ENCODE results near the gene CUL9.

Gene CUL9

DNA sequence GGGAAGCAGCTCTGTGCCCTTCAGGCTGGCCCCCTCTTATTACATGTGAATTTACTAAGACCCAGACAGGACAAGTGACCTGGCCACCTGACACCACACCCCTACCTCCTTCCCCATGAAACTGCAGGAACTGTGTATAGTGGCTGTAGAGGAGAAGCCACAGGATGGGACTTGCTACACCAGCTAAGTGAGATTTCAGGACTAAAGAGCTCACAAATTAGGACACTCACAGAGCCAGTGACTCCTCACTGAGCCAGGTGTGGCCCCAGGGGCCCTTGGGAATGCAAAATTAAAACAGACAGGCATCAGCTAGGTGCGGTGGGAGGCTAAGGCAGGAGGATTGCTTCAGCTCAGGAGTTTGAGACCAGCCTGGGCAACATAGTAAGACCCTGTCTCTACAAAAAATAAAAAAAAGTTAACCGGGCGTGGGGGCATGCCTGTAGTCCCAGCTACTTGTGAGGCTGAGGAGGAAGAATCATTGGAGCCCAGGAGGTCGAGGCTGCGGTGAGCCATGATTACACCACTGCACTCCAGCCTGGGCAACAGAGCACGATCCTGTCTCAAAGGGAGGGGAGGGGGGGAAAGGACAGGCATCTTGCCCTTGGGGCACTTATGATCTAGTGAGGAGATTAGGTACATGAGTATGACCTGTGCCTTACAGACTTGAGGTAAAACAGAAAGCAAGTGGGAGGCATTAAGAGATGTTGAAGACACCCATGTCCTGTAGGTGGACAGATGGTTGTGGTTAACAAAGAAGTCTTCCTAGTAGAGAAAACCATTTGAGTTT, 34.1 kb upstream of the CUL9 start:
- Histone ChIP-seq H3K9ac (ENCODE audit: low read depth, low read length) (no peak overlapping the region), H3K4me3 (ENCODE audit: low read depth, low read length) (no peak overlapping the region), H3K9me3 (ENCODE audit: control insufficient read depth, insufficient read depth, low read length) (no peaks in the 10 kb centered on the region), H3K4me1 (ENCODE audit: control insufficient read depth, insufficient read depth, low read length) (peaks cover 5% of the 10 kb centered on the region), H3K27me3 (ENCODE audit: control insufficient read depth, insufficient read depth, low read length) (no peaks in the 10 kb centered on the region), H3K27ac (ENCODE audit: low read depth, low read length) (no peak overlapping the region), H3K36me3 (ENCODE audit: control insufficient read depth, insufficient read depth, low read length) (peaks cover 29% of the 10 kb centered on the region)

DNA sequence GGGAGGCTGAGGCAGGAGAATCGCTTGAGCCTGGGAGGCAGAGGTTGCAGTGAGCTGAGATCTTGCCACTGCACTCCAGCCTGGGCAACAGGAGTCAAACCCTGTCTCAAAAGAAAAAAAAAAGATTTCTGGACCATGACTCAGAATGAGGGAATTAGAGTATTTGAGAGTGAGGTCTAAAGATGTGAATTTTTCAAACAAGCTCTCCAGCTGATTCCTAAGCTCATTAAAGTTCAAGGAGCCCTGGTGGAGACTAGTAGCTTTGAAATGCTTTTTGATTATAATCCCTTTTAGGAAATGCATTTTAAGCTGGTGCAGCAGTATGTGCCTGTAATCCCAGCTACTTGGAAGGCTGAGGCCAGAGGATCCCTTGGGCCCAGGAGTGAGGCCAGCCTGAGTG, 32.7 kb upstream of the CUL9 start:
- Histone ChIP-seq H3K4me3 (ENCODE audit: low read depth, low read length) (no peak overlapping the region), H3K36me3 (ENCODE audit: control insufficient read depth, insufficient read depth, low read length) (peaks cover 29% of the 10 kb centered on the region), H3K9me3 (ENCODE audit: control insufficient read depth, insufficient read depth, low read length) (no peaks in the 10 kb centered on the region), H3K27me3 (ENCODE audit: control insufficient read depth, insufficient read depth, low read length) (no peaks in the 10 kb centered on the region), H3K4me1 (ENCODE audit: control insufficient read depth, insufficient read depth, low read length) (no peaks in the 10 kb centered on the region), H3K9ac (ENCODE audit: low read depth, low read length) (no peak overlapping the region), H3K27ac (ENCODE audit: low read depth, low read length) (no peak overlapping the region)

DNA sequence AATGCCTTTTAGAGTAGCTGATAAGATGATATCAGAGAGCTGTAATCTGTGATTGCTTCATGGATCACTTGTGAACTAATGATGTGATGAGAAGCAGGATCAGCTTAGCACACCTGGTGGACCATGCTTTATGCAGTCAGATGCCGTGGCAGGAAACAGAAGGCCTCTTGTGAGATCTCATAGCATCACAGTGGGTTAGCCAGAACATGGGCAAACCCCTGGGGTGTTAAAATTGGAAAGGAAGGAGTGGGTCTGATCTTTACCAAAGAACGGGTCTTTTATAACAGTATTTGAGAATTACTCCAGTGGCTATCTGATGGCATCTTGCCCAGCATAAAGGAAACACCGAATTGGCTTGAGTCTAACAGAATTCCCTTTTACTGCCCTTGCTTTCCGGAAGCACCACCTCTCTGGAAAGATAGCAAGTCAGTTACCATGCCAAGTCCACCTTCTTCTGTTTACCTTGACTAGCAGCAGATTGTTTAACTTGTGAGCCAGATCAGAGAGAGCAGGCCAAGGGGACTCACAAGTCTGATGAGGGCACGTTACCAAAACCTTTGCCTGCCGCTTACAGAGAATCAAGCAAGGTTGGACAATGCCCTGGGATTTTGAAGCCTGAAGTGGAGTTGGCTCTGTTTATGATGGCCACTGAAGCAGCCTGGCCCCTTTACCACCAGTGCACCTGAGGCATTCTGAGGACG, 31.8 kb upstream of the CUL9 start:
- H3K4me1 ChIP-seq (ENCODE audit: control insufficient read depth, insufficient read depth, low read length), result no peaks in the 10 kb centered on the region
- H3K9ac ChIP-seq (ENCODE audit: low read depth, low read length), result no peak overlapping the region
- H3K9me3 ChIP-seq (ENCODE audit: control insufficient read depth, insufficient read depth, low read length), result no peaks in the 10 kb centered on the region
- H3K4me3 ChIP-seq (ENCODE audit: low read depth, low read length), result no peak overlapping the region
- H3K27me3 ChIP-seq (ENCODE audit: control insufficient read depth, insufficient read depth, low read length), result no peaks in the 10 kb centered on the region
- H3K27ac ChIP-seq (ENCODE audit: low read depth, low read length), result no peak overlapping the region
- peaks cover 25% of the 10 kb centered on the region for H3K36me3 ChIP-seq (ENCODE audit: control insufficient read depth, insufficient read depth, low read length)

DNA sequence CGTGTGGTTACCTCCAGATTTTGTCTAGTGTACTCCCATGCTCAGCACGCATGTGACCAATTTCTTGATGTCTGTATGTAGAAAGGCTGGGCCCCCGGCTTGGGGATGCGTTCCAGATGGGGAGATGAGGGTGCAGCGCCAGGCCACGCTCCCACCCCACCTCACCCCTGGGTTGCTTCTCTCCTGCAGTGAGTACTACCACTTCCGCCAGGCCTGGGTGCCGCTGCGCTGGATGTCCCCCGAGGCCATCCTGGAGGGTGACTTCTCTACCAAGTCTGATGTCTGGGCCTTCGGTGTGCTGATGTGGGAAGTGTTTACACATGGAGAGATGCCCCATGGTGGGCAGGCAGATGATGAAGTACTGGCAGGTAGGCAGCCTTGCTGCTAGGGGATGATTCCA, 22.4 kb upstream of the CUL9 start:
- Histone ChIP-seq H3K27me3 (ENCODE audit: control insufficient read depth, insufficient read depth, low read length) (no peaks in the 10 kb centered on the region), H3K4me1 (ENCODE audit: control insufficient read depth, insufficient read depth, low read length) (no peaks in the 10 kb centered on the region), H3K4me3 (ENCODE audit: low read depth, low read length) (no peak overlapping the region), H3K9ac (ENCODE audit: low read depth, low read length) (no peak overlapping the region), H3K27ac (ENCODE audit: low read depth, low read length) (no peak overlapping the region), H3K9me3 (ENCODE audit: control insufficient read depth, insufficient read depth, low read length) (no peaks in the 10 kb centered on the region), H3K36me3 (ENCODE audit: control insufficient read depth, insufficient read depth, low read length) (peaks cover 20% of the 10 kb centered on the region)

DNA sequence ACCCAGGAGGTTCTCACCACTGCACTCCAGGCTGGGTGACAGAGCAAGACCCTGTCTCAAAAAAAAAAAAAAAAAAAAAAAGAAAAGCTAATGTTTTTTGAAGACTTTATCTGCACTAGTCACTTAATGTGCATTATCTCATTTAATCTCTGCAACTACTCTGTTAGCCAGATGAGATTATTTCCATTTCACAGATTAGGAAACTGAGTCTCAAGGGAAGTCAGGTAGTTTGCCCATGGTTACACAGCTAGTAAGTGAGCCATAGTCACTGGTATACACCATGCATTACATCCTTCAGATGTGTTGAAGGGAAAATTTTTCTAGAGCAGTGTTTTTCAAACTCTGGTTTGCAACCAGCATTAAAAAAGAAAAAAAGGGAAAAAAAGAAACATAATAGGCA, 18.1 kb upstream of the CUL9 start:
- Histone ChIP-seq H3K9me3 (ENCODE audit: control insufficient read depth, insufficient read depth, low read length) (no peaks in the 10 kb centered on the region), H3K27ac (ENCODE audit: low read depth, low read length) (no peak overlapping the region), H3K36me3 (ENCODE audit: control insufficient read depth, insufficient read depth, low read length) (peaks cover 19% of the 10 kb centered on the region), H3K4me1 (ENCODE audit: control insufficient read depth, insufficient read depth, low read length) (no peaks in the 10 kb centered on the region), H3K27me3 (ENCODE audit: control insufficient read depth, insufficient read depth, low read length) (no peaks in the 10 kb centered on the region), H3K9ac (ENCODE audit: low read depth, low read length) (no peak overlapping the region), H3K4me3 (ENCODE audit: low read depth, low read length) (no peak overlapping the region)

DNA sequence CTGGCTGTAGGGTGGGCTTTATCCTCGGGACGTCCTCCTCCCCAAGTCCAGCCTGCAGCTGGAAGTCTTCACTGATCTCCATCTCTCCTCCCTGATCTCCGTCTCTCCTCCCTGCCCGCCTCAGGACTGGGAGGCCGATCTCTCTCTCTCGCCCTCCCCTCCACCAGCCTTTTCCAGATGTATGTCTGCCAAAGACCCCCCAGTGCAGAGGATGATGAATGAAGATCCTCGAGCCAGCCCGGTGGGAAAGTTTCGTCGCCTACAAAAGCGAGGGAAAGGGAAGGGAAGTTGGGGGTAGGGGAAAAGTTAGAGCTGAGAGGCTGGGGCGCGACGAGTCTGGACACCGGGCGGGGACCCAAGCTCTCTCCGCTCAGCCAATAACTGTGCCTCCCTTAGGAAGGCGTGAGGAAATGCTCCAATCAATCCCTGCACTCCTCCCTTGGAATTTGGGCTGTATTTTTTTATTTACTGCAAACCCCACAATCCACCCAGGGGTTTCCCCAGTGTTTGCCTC, 11.5 kb upstream of the CUL9 start:
- Histone ChIP-seq H3K27me3 (ENCODE audit: control insufficient read depth, insufficient read depth, low read length) (no peaks in the 10 kb centered on the region), H3K4me1 (ENCODE audit: control insufficient read depth, insufficient read depth, low read length) (peaks cover 22% of the 10 kb centered on the region), H3K36me3 (ENCODE audit: control insufficient read depth, insufficient read depth, low read length) (peaks cover 12% of the 10 kb centered on the region), H3K9me3 (ENCODE audit: control insufficient read depth, insufficient read depth, low read length) (no peaks in the 10 kb centered on the region), H3K9ac (ENCODE audit: low read depth, low read length) (peak overlapping the region; percentile 83), H3K4me3 (ENCODE audit: low read depth, low read length) (peak overlapping the region; percentile 75), H3K27ac (ENCODE audit: low read depth, low read length) (peak overlapping the region; percentile 96)

DNA sequence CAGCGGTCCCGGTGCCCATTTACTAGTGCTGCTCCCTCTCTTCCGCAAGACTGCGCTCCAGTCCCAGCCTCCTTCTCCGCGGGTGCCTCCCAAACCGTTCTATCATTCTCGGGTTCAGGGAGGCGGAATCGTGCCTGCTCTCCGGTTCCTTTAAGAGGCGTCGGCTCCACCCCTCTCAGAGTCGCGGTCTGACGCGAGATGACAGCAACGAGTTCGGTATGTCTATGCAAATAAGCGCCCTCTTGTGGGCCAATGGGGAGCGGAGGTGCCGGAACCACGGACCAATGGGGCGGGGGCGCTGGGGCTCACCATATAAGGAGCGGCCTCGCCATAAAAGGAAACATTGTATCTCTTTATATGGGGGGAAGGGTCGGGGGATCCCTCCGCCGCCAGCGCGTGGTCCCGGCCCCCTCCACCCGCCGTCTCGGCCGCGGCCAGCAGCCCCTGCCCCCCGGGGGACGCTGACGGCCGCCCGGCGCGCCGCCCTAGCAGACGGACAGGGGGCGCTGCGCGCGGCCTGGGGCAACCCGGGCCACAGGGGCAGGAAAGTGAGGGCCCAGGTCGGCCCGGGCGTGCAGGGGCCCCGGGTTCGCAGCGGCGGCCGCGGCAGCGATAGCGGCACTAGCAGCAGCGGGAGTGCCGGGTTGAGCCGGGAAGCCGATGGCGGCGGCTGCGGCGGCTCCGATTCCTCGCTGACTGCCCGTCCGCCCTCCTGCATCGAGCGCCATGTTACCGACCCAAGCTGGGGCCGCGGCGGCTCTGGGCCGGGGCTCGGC, 10.9 kb upstream of the CUL9 start, which contains the start of gene SRF:
SRF (plus strand) TSS at position 339 of the 776 bp plus-strand sequence; CDS start at position 727, 388 bp downstream.
- H3K4me1 ChIP-seq (ENCODE audit: control insufficient read depth, insufficient read depth, low read length), result peaks cover 22% of the 10 kb centered on the region
- peaks cover 18% of the 10 kb centered on the region for H3K36me3 ChIP-seq (ENCODE audit: control insufficient read depth, insufficient read depth, low read length)
- H3K9me3 ChIP-seq (ENCODE audit: control insufficient read depth, insufficient read depth, low read length), result no peaks in the 10 kb centered on the region
- peak within 1 kb of the TSS; percentile 93 for H3K4me3 ChIP-seq (ENCODE audit: low read depth, low read length)
- no peaks in the 10 kb centered on the region for H3K27me3 ChIP-seq (ENCODE audit: control insufficient read depth, insufficient read depth, low read length)
- H3K27ac ChIP-seq (ENCODE audit: low read depth, low read length), result peak within 1 kb of the TSS; percentile 96
- peak within 1 kb of the TSS; percentile 92 for H3K9ac ChIP-seq (ENCODE audit: low read depth, low read length)

DNA sequence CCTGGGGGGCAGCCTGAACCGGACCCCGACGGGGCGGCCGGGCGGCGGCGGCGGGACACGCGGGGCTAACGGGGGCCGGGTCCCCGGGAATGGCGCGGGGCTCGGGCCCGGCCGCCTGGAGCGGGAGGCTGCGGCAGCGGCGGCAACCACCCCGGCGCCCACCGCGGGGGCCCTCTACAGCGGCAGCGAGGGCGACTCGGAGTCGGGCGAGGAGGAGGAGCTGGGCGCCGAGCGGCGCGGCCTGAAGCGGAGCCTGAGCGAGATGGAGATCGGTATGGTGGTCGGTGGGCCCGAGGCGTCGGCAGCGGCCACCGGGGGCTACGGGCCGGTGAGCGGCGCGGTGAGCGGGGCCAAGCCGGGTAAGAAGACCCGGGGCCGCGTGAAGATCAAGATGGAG, 10.3 kb upstream of the CUL9 start:
- H3K27me3 ChIP-seq (ENCODE audit: control insufficient read depth, insufficient read depth, low read length), result no peaks in the 10 kb centered on the region
- no peaks in the 10 kb centered on the region for H3K9me3 ChIP-seq (ENCODE audit: control insufficient read depth, insufficient read depth, low read length)
- H3K9ac ChIP-seq (ENCODE audit: low read depth, low read length), result peak overlapping the region; percentile 92
- peaks cover 22% of the 10 kb centered on the region for H3K4me1 ChIP-seq (ENCODE audit: control insufficient read depth, insufficient read depth, low read length)
- H3K27ac ChIP-seq (ENCODE audit: low read depth, low read length), result peak overlapping the region; percentile 96
- H3K4me3 ChIP-seq (ENCODE audit: low read depth, low read length), result peak overlapping the region; percentile 93
- peaks cover 24% of the 10 kb centered on the region for H3K36me3 ChIP-seq (ENCODE audit: control insufficient read depth, insufficient read depth, low read length)

DNA sequence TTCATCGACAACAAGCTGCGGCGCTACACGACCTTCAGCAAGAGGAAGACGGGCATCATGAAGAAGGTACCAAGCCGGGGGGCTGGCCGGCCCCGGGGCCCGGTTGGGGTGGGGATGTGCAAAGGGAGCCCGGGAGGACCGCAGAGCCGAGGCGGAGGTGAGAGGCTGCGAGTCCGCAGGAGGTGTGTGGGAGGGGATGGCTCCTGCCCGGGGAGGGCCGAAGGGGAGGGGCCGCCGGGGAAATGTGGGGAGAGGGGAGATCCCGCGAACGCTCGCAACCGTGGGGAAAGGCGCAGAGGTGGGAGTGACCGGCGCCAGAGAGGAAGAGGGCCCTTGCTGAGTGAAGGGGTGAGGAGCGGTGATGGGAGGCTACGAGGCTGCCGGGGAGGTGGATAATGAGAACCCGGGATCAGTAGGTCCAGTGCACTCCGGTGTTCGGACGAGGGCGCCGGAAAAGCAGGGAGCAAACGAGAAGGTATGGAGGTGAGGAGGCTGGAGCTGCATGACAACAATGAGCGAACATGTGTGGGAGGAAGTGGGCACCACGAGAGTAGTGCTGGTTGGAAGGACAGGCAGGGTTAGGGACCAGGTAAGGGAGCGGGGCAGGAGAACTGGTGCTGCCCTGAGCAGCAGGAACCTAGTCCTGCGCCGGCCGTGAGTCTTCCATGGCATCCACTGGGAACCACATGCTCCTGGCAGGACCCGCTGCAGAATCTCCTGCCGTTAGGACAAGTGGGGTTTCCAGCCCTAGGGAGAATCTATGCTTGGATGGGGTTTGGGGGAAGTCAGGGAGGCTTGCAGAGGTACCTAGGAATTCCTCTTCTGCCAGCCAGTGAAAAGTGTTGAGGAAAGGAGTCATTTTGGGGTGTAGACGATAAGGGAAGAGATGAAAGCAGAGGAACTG, 9.6 kb upstream of the CUL9 start:
- Histone ChIP-seq H3K4me3 (ENCODE audit: low read depth, low read length) (peak overlapping the region; percentile 93), H3K9me3 (ENCODE audit: control insufficient read depth, insufficient read depth, low read length) (no peaks in the 10 kb centered on the region), H3K9ac (ENCODE audit: low read depth, low read length) (peak overlapping the region; percentile 92), H3K27me3 (ENCODE audit: control insufficient read depth, insufficient read depth, low read length) (no peaks in the 10 kb centered on the region), H3K36me3 (ENCODE audit: control insufficient read depth, insufficient read depth, low read length) (peaks cover 28% of the 10 kb centered on the region), H3K4me1 (ENCODE audit: control insufficient read depth, insufficient read depth, low read length) (peaks cover 22% of the 10 kb centered on the region), H3K27ac (ENCODE audit: low read depth, low read length) (peak overlapping the region; percentile 96)

Measured in HUES48 (cell line).